Lower leg skin (tissue), 3 donors: ENCODE measurements around the gene RXRA.

ENCODE experiments used
- CTCF ChIP-seq, 3 donors: fragments of 450-650 bp; IDR thresholded peaks; one replicate each; pipeline ENCODE4 v1.5.1; 2016; ENCODE audit warnings: antibody characterized with exemption in 3 of 3, mild to moderate bottlenecking in 3 of 3, moderate library complexity in 2 of 3
- POLR2A ChIP-seq, 2 donors: fragments of 450-650 bp; IDR thresholded peaks; one replicate each; pipeline ENCODE4 v1.6.1; 2016 to 2017; ENCODE audit warnings: antibody characterized with exemption in 2 of 2, mild to moderate bottlenecking in 1 of 2, moderate library complexity in 1 of 2

GRCh38 chr9:134360180-134360759 is 34.0 kb downstream of the RXRA start:
- TF ChIP-seq POLR2A (IDR thresholded peaks at IDR 0.05) (no peak), CTCF (IDR thresholded peaks at IDR 0.05) (no peak)
